Muscle layer of colon (tissue), 2 donors: ENCODE results near the gene ZNF736.
A peak's percentile ranks its signal among the peaks of the same experiment; 100 is the strongest.
"Not testable (repeated sequence)": the region's sequence is repeated elsewhere in the genome, so short reads cannot be mapped to it uniquely, and the experiment has no call there.

Experiments
- H3K27ac ChIP-seq: one replicate; pipeline ENCODE4 v1.7.0; 2013; ENCODE audit warnings: low read depth, mild to moderate bottlenecking, low read length, moderate library complexity
- H3K27me3 ChIP-seq, 2 donors: one replicate each; pipeline ENCODE4 v1.7.0; 2013; ENCODE audit warnings: low read length in 2 of 2, mild to moderate bottlenecking in 2 of 2; ENCODE audit not compliant: insufficient read depth in 2 of 2, control insufficient read depth in 1 of 2
- H3K36me3 ChIP-seq: one replicate; pipeline ENCODE4 v1.7.0; 2013; ENCODE audit warnings: mild to moderate bottlenecking, low read length; ENCODE audit not compliant: insufficient read depth
- H3K4me1 ChIP-seq: one replicate; pipeline ENCODE4 v1.7.0; 2013; ENCODE audit warnings: mild to moderate bottlenecking, low read length; ENCODE audit not compliant: insufficient read depth
- H3K4me3 ChIP-seq, 2 donors: one replicate each; pipeline ENCODE4 v1.7.0; 2013; ENCODE audit warnings: low read length in 2 of 2, low read depth in 1 of 2, mild to moderate bottlenecking in 1 of 2, moderate library complexity in 1 of 2
- H3K9ac ChIP-seq: one replicate; pipeline ENCODE4 v1.7.0; 2013; ENCODE audit warnings: low read length
- H3K9me3 ChIP-seq: one replicate; pipeline ENCODE4 v1.7.0; 2013; ENCODE audit warnings: mild to moderate bottlenecking, low read length
- donor health status: abdominal sarcoma.
- donor health status: Adenocarcinoma of cecum.

Gene ZNF736

DNA sequence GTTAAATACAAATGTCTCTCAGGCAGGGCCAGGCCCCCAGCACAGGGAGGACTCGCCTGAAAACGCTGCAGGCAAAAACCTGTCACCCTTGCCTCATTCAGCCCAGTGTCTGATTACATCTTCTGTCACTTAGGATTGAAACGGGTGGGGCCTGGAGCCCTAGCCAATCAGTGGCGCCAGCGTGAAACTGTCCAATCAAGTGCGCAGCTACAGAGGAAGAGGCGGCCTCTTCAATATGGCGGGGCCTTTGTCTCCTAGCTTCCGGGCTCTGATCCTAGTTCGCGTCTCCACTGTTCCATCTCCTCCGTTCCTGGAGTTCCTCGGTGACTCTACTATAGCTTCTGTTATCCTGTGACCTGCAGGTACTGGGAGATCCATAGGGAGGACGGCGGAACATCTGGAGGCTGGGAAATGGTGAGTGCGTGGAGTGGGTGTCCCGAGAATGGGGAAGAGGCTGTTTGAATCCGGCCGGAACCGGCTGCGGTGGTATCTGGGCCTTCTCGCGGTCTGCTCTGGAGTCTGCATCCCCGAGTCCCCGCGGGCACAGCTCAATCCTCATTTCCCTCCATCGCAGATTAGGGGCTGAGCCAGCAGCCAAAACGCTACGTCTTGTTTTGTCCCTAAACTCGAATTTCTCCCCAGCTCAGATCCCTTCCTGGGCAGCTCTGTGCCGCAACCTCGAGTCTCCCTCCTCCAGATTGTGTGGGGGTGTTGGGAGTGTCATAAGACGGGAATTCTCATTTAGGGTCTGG lies at the start of gene ZNF736:
Gene ZNF736, plus strand, starts transcription at position 222 of the 752 bp plus-strand sequence. Its CDS starts 190 bp downstream, at position 412.
- peak within 1 kb of the TSS; percentile 81 to 98 for H3K4me3 ChIP-seq
- peak within 1 kb of the TSS; percentile 97 for H3K9ac ChIP-seq
- H3K9me3 ChIP-seq, result no peaks in the 10 kb centered on the region
- H3K27ac ChIP-seq, result peak within 1 kb of the TSS; percentile 40
- H3K27me3 ChIP-seq, result no peaks in the 10 kb centered on the region
- H3K36me3 ChIP-seq, result no peaks in the 10 kb centered on the region
- H3K4me1 ChIP-seq, result peaks cover 9% of the 10 kb centered on the region

DNA sequence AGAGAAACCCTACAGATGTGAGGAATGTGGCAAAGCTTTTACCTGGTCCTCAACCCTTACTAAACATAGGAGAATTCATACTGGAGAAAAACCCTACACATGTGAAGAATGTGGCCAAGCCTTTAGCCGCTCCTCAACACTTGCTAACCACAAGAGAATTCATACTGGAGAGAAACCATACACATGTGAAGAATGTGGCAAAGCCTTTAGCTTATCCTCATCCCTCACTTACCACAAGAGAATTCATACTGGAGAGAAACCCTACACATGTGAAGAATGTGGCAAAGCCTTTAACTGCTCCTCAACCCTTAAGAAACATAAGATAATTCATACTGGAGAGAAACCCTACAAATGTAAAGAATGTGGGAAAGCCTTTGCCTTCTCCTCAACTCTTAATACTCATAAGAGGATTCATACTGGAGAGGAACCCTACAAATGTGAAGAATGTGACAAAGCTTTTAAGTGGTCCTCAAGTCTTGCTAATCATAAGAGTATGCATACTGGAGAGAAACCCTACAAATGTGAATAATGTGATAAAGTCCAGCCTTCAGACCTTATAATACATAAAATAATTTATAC lies 47.3 kb upstream of the ZNF736 start:
- Histone ChIP-seq H3K36me3 (no peaks in the 10 kb centered on the region), H3K27me3 (no peaks in the 10 kb centered on the region), H3K27ac (no peak overlapping the region), H3K9me3 (no peaks in the 10 kb centered on the region), H3K9ac (no peak overlapping the region), H3K4me1 (no peaks in the 10 kb centered on the region), H3K4me3 (no peak overlapping the region)

DNA sequence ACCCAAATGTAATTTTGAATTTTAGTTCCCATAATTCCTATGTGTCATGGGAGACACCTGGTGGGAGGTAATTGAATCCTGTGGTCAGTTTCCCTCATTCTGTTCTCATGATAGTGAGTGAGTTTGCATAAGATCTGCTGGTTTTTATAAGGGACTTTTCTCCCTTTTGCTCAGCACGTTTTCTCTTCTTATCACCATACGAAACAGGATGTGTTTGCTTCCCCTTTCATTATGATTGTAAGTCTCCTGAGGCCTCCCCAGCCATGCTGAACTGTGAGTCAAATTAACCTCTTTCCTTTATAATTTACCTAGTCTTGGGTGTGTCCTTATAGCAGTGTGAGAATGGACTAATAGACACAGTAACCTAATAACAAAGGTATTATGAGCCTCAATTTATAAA lies 36.1 kb upstream of the ZNF736 start:
- Histone ChIP-seq H3K4me1 (no peaks in the 10 kb centered on the region), H3K27ac (no peak overlapping the region), H3K9me3 (no peaks in the 10 kb centered on the region)

DNA sequence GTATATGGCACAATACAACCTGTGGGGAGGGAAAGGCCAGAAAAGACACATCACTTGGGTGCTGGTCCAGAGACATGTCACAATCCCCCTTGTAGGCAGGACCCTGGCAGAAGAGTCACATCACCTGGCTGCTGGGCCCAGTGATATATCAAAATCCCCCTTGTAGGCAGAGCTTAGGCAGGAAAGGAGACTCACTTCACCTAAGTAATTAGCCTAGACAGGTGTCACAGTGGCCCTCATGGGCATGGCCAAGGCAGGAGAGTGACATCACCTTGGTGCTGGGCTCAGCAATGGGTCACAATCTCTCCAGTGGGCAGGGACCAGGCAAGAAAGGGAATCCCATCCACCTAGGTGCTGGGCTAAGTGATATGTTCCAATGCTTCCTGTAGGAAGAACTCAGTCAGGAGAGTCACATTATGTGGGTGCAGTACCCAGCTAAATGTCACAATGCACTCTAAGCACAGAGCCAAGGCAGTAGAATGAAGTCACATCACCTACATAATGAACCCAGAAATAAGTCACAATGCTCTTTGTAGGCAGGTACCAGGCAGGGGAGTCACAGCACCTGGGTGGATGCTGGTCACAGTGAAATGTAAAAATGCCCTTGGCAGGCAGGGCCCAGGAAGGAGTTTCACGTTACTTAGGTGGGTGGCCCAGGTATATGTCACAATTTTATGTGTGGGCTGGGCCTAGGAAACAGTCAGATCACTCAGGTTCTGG lies 18.9 kb upstream of the ZNF736 start:
- Histone ChIP-seq H3K9me3 (no peaks in the 10 kb centered on the region), H3K4me1 (no peaks in the 10 kb centered on the region), H3K36me3 (no peaks in the 10 kb centered on the region), H3K27ac (no peak overlapping the region), H3K4me3 (no peak overlapping the region), H3K9ac (no peak overlapping the region), H3K27me3 (no peaks in the 10 kb centered on the region)

More for the DNA sequence above, 36.1 kb upstream of the ZNF736 start:
- Histone ChIP-seq H3K4me3 (no peak overlapping the region), H3K27me3 (no peaks in the 10 kb centered on the region), H3K9ac (no peak overlapping the region), H3K36me3 (no peaks in the 10 kb centered on the region)

DNA sequence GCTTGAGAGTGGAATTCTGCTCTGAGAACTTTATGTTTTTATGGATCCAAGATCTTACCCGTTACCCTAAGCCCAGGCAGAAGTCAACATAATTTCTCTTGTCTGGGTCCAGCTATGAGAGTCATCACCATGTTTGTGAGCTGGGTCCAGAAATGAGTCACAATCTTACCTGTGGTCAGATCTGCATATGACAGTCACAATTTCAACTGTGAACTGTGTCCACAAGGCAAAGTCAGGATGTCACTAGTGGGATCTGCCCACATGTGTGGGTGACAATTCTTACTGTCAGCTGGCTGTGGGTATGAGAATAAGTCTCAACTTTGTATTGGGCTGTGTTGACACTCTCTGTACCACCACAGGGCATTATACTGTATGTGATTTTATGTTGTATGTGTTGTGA lies 16.3 kb upstream of the ZNF736 start:
- not testable (repeated sequence) for H3K9ac ChIP-seq, H3K4me3 ChIP-seq, H3K36me3 ChIP-seq, H3K4me1 ChIP-seq, H3K27me3 ChIP-seq, H3K27ac ChIP-seq, H3K9me3 ChIP-seq

DNA sequence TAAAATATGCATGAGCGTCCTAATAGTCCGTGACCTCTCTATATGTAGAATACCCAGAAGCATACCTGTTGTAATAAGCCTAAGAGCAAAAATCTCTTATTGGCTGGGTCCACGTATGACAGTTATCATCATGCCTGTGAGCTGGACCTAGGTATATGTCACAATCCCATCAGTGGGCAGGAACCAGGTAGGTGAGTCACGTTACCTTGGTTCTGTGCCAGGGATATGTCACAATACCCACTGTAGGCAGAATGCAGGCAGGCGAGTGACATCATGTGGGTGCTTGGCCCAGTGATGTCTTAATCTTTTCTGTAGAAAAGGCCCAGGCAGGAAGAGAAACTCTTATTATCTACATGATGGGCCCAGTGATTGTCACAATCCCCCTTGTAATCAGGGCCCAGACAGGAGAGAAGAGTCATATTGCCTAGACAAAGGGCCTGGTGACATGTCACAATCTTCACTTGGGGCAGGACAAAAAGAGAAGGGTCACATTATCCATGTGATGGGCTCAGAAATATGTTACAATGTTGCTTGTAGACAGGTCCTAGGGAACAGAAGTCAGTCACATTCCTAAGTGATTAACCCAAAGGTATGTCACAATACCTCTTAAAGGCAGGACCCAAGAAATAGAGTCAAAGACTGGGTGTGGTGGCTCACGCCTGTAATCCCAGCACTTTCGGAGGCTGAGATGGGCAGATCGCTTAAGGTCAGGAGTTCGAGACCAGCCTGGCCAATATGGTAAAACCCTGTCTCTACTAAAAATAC lies 12.9 kb upstream of the ZNF736 start:
- Histone ChIP-seq H3K4me1 (no peaks in the 10 kb centered on the region), H3K4me3 (no peak overlapping the region), H3K9me3 (no peaks in the 10 kb centered on the region), H3K9ac (no peak overlapping the region), H3K27ac (no peak overlapping the region), H3K36me3 (no peaks in the 10 kb centered on the region), H3K27me3 (no peaks in the 10 kb centered on the region)

DNA sequence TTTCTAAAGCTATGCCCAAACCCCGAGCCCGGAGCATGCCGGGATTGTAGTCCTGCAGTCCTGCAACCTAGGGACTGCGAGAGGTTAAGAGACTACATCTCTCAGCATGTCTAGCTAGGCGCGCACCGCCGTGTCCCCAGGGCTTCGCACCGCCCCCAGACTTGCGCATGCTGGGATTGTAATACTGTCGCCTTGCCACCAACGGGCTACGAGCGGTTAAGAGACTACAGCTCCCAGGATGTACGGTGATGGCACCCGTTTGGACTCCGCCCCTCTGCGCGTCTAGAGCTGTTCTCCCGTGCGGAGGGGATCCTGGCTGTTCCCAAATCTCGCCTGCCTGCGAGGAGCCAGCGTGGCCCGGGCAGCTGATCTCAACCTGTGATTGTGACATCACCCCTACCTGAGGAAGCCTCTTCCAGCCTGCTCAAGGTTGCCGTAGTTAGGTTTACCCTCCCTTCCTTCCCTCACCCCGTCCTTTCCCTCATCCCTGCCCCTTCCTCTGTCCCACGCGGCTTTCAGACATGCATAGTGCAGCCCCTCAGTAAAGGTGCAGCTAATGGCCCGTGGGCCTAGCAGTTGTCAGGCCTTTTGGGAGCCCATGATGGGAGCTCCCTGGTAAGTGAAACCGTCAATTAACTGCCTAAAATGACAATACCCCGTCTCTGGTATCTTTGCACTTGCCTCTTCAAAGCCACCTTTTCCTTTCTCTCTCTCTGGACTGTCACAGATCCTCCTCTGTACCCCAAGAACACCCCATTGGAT lies 6.3 kb upstream of the ZNF736 start:
- H3K9ac ChIP-seq, result peak overlapping the region; percentile 66

DNA sequence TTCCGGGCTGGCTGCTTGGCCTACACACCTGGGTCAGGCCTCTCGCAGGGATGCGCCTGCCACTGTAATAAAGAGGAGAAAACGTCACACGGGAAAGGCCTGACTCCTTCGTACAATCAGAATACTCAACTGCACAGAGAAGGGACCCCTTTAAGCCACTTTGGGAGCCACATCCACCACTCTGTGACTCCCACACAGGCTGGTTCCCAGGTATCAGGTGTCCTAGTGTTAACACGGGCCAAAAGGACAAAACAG lies 5.8 kb upstream of the ZNF736 start:
- H3K36me3 ChIP-seq, result no peaks in the 10 kb centered on the region
- peak overlapping the region; percentile 65 for H3K27ac ChIP-seq
- H3K4me1 ChIP-seq, result no peaks in the 10 kb centered on the region
- H3K27me3 ChIP-seq, result no peaks in the 10 kb centered on the region
- peak overlapping the region; percentile 51 to 86 for H3K4me3 ChIP-seq
- H3K9ac ChIP-seq, result peak overlapping the region; percentile 66
- no peaks in the 10 kb centered on the region for H3K9me3 ChIP-seq

More for the DNA sequence above, 6.3 kb upstream of the ZNF736 start:
- Histone ChIP-seq H3K36me3 (no peaks in the 10 kb centered on the region), H3K27ac (peak overlapping the region; percentile 65), H3K27me3 (no peaks in the 10 kb centered on the region), H3K4me3 (peak overlapping the region; percentile 51 to 86), H3K4me1 (no peaks in the 10 kb centered on the region), H3K9me3 (no peaks in the 10 kb centered on the region)

DNA sequence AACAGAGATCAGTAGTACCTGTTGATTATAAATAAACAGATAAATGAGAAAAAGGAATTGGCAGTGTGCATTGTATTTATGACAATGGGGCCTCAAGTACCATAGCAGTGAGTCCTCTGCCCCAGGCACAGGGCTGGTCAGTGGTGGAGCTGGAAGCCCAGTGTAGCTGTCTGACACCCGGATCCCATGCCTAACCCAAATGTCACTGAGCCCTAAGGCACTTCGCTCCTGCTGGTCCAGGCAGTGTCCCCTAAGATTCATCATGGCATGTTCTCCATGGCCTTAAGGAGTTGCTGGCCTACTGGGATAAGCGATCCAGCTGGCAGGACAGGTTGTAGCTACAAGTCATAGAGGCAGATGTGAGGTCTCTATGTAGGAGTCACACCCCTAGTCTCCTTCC lies 3.3 kb upstream of the ZNF736 start:
- Histone ChIP-seq H3K9me3 (no peaks in the 10 kb centered on the region), H3K27ac (no peak overlapping the region), H3K9ac (no peak overlapping the region), H3K36me3 (no peaks in the 10 kb centered on the region), H3K4me1 (peaks cover 9% of the 10 kb centered on the region), H3K27me3 (no peaks in the 10 kb centered on the region), H3K4me3 (no peak overlapping the region)

DNA sequence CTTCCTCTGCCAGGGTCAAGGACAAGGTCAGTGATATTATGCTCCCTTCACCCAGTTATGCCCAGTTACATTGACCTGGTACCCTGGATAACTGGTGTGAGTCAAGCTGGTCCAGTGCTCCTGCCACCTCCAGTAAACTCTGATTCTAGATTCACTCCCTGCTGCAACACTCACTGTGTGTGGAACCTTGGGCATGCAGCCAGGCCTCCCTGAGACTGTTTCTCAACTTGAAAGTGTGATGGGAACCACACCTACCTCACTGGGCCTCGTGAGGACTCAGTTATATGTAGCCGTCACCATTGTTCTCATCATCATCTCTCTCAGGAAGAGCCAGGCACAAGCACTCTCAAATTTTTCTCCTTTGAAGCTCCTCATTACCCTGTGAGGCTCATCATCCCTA lies 935 bp upstream of the ZNF736 start:
- no peaks in the 10 kb centered on the region for H3K27me3 ChIP-seq
- H3K36me3 ChIP-seq, result no peaks in the 10 kb centered on the region
- H3K9me3 ChIP-seq, result no peaks in the 10 kb centered on the region
- H3K4me1 ChIP-seq, result peaks cover 9% of the 10 kb centered on the region
- H3K9ac ChIP-seq, result no peak overlapping the region
- peak overlapping the region in 1 of 2 donors; percentile 98 for H3K4me3 ChIP-seq
- H3K27ac ChIP-seq, result no peak overlapping the region

DNA sequence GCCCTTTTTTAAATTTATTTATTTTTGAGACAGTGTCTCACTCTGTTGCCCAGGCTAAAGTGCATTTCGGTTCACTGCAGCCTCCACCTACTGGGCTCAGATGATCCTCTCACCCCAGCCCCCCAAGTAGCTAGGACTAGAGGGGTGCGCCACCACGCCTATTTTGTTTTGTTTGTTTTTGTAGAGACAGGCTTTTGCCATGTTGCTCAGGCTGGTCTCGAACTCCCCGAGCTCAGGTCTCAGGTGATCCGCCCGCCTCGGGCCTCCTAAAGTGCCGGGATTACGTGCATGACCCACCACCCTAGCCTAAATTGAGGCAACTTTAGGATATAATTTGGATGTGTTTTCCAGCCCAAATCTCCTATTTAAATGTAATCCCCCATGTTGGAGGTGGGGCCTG lies 805 bp downstream of the ZNF736 start:
- H3K27ac ChIP-seq, result no peak overlapping the region
- H3K9ac ChIP-seq, result peak overlapping the region; percentile 97

More for the DNA sequence above, 805 bp downstream of the ZNF736 start:
- H3K9me3 ChIP-seq, result no peaks in the 10 kb centered on the region
- no peaks in the 10 kb centered on the region for H3K36me3 ChIP-seq
- peak overlapping the region; percentile 81 to 98 for H3K4me3 ChIP-seq
- peaks cover 9% of the 10 kb centered on the region for H3K4me1 ChIP-seq
- no peaks in the 10 kb centered on the region for H3K27me3 ChIP-seq
